ENCODE data around the gene SELENOT.
"Not testable (repeated sequence)": the region's sequence is repeated elsewhere in the genome, so short reads cannot be mapped to it uniquely, and the experiment has no call there.

SELENOT gene, protein sequence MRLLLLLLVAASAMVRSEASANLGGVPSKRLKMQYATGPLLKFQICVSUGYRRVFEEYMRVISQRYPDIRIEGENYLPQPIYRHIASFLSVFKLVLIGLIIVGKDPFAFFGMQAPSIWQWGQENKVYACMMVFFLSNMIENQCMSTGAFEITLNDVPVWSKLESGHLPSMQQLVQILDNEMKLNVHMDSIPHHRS

DNA sequence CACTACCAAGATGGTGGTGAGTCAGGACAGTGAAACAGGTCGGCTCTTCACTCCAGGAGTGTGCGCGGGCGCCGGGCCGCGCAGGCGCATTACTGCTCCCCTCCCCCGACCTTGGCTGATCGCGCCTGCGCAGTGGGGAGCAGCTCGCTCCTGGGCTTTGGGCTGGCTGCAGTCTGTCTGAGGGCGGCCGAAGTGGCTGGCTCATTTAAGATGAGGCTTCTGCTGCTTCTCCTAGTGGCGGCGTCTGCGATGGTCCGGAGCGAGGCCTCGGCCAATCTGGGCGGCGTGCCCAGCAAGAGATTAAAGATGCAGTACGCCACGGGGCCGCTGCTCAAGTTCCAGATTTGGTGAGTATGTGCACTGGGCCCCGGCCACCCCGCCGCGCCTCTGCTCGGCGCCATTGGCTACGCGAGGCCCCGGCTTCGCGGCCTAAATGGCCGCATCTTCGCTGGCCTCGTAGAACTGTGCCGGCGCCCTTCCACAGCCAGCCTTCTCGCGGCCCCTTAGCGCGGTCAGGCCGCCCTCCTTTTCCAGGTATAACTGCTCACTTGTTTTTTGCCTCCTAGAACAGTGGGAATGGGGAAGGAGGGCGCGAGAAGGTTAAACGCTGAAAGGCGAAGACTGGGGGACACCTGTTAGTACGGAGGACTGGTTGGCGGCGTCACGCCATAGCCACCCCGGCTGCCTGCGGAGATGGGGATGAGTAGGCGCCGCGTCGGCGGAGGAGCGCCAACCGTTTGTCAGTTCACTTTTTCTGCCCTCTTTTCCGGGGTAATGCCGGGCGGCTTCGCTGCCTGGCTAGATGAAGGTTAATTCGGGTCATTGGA lies at the start of gene SELENOT:
Gene SELENOT, plus strand, starts transcription at position 169 of the 827 bp plus-strand sequence. Its CDS starts 42 bp downstream, at position 211.
- peak; percentile 96 for DNase-seq

DNA sequence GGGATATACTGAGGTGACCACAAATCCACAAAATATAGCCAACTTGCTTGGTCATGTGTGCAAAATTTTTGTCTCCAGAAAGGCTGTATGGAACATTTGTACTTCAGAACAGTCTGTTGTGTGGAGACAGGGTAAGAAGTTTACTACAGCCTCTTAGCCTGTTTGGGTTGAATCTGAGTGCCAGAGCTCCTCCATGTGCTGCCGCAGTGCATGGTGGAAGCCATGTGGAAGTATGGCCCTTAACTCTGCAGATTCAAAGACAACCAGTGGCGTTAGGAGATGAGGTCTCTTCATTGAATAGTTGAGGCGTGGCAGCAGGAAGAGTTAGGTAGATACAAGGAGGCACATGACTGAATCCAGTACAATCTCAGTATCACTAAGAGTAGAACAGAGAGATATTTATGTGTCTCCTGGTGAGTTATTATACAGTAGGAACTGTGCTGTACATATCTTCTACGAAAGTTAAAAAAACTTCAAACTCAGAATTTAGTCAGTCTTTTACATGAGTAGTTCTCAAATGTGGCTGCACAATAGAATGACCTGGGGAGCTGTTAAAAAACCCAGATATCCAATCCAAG lies 47.2 kb upstream of the SELENOT start:
- DNase-seq = no peak

- DNase-seq = no peak
Measured at GRCh38 chr3:150556792-150557191, 46.3 kb upstream of the SELENOT start.

DNA sequence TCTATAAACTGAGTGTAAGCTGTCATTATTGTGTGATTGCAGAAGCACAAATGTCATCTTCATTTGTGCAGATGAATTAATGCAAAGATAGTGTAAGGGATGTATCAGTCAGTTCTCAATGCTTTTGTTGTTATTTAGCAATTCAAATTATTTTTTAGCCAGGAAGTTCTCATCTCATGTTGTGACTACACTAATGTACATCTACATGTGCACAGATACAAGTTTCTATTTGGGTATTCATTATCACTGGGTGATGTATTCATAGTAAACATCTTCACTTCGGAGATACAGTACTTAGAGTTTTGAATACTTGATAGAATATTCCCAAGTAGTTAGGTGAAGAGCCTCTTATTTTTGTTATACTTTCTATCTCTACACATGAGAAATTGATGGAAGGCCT lies 45.4 kb upstream of the SELENOT start:
- no peak for DNase-seq

DNA sequence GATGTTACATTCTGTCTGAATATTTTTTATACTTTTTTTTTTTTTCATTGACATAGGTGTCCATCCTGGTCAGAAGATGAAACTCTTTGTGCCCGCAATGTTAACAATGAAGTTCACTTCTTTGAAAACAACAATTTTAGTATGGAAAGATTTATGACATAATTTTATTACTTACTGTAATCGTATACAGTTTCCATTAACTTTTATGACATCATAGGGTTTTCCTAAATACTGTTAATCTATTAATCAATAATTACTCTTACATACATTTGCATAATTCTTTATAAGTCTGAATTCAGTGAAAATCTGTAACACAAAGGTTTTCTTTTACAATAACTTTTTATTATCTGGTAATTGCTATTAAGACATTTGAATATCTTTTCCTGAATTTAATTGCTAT lies 38.9 kb upstream of the SELENOT start:
- no peak for DNase-seq

GRCh38 chr3:150567328-150567727 lies 35.8 kb upstream of the SELENOT start:
- DNase-seq = no peak

DNA sequence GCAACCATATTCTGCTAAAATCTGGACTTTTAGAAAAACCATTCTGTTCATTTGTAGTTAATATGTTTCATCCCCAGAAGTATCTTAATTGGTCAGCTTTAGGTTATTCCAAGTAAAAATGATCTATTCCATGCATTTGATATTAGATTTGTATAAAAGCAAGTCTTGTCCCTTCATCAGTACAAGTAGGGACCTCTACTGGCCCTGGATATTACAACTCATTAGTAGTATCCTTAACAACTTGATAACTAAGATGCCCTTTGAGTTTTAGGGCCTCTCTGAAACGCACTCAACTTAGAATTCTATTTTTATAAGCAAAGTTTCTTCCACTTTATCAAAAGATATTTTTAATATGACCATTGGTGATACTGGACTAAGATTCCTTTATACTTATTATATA lies 25.3 kb upstream of the SELENOT start:
- DNase-seq = no peak

GRCh38 chr3:150581174-150581573 lies 21.9 kb upstream of the SELENOT start:
- no peak for DNase-seq

DNA sequence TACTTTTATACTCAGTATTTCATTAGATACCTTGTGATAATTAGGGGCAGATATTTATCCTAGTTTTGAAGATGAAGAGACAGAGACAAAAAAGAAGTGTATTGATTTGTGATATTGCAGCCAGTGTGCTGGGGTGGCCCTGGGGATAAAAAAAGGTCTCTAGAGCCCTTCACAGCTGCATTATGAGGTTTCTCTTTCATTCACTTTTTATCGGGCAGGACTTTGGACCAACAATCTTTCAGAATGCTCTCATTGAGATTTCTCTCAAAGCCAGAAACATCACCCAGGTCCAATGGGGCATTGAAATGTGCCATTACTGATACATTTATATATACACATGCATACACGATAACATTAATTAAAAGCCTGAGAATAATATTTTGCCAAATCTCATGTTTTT lies 20.5 kb upstream of the SELENOT start:
- DNase-seq = no peak

DNA sequence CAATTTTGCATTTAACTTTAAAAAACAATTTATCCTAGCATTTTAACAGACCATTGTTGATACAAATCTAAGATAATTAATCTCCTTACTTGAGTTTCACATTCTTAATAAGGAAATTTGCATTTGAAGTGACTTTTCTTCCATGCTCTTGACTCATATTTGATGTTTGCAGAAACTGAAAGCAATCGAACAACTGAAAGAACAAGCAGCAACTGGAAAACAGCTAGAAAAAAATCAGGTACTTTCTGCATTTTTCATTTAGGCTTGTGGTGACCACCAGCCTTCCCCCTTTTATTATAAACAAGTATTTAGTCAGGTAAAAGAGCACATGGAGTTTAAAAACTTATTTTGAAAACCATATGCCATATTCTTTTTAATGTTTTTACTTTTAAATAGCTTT lies 20.1 kb upstream of the SELENOT start:
- no peak for DNase-seq

DNA sequence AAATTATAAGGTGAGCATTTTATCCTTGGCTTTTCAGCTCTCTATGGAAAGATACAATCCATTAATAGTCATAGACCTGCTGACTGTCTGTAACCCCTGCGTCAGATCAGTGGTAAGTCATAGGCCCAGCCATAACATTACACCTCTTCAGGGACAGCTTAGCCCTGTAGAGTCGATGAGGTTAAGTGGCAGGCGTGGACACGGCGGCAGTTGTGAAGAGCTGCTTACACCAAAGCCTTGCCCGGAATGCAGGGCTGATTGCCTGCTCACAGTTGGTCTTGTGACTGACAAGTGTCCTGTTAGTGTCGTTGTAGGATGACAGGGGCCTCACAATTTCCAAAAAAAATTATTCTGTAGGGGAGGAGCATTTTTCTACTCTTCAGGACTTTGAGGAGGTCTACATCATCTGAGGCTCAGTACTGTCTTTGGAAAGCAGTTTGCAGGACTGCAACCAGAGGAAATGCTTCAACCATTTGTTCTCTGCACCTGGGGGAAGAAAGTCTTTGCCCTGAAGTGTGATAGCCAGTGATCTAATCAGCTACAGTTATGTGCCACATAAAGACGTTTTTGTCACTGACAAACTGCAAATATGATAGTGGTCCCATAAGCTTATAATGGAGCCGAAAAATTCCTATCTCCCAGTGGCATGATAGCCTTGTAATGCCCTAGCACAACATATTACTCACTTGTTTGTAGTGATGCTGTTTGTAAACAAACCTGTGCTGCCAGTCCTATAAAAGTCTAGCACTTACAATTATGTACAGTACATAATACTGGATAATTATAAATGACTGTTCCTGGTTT lies 14.9 kb upstream of the SELENOT start:
- no peak for DNase-seq

- DNase-seq = no peak
Measured at GRCh38 chr3:150589759-150590158, 13.4 kb upstream of the SELENOT start.

DNA sequence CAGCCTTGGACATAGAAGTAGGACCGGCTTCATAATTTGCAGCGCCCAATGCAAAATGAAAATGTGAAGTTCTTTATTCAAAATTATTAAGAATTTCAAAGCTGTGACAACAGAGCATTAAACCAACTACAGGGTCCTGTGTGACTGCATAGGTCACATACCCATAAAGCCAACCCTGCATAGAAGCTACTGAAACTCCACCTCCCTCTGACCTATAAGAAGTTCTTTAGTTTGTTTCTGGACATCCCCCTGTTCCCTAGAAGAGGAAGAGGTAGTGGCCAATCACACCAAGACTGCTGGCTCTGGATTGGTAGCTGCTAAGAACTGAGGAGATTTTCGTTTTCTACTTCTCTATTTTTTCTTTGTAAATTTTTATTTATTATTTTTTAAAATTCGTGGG lies 9.0 kb upstream of the SELENOT start:
- DNase-seq = no peak

DNA sequence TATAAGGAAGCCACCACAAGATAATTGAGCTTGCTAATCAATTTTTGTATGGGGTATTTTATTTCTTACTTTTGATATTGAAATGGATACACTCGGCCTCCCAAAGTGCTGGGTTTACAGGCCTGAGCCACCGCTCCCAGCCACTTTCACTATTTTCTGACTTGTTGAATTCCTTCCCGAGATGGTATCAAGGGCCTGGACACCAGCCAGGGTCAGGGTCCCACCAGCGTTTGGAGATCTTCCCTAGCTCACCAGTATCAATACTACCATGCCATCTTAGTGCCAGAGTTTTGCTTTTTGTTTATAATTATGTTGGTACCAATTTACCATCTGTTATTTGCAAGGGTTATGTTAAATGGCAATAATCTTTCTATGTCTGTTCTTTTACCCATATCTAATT lies 5.5 kb upstream of the SELENOT start:
- DNase-seq = no peak

GRCh38 chr3:150599611-150600297 lies 3.4 kb upstream of the SELENOT start:
- no peak for DNase-seq

GRCh38 chr3:150600647-150601530 lies 2.2 kb upstream of the SELENOT start:
- DNase-seq = not testable (repeated sequence)

DNA sequence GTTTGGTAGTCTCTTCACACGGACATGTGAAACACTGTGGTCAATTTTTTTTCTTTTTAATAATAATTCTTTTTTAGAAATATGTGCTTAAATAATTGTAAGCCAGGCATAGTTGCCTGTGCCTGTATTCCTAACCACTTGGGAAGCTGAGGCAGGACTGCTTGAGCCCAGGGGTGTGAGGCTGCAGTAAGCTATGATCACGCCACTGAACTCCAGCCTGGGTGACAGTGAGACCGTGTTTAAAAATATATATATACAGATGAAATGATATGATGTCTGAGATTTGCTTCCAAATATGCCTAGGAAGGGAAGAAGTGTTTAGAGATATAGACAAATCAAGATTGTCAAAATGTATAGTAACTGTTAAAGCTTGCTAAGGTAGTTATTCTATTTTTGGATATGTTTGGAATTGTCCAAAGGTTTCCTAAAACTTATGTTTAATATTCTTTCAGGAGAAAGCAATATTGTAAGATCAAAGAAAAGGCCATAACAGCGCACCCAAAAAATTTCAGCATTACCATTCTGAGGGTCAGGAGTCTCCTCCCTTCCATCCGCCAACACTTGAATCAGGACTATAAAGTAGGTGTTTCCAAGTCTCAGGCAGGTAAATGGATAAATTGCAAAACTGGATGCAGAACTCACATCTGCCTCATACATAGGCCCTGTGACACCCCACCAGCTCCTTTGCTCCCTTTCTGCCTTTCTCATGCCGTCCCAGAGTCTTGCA lies 532 bp upstream of the SELENOT start:
- DNase-seq = no peak

DNA sequence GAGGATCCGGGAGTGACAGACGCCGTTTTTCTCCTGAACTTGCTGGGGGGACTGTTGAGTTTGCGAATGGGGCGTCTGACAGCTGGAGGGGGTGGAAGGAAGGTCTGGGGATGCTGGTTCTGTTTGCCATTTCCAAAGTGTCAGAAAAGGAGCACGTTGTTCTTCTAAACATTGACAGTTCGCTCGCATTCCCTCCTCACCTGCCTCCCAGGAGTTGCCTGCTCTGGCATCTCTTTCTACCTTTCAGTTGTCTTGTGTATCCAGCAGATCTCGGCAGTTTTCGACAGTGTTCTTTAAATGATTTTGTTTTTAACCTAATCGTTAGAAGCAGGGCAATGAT lies 829 bp downstream of the SELENOT start:
- DNase-seq = no peak

GRCh38 chr3:150605998-150606641 lies 3.0 kb downstream of the SELENOT start:
- DNase-seq = no peak

GRCh38 chr3:150607267-150608065 lies 4.3 kb downstream of the SELENOT start:
- no peak for DNase-seq
